Gastroesophageal sphincter (tissue), 4 donors: ENCODE measurements around the gene COIL. TPM values are rescaled to one million over a fixed set of nuclear protein-coding genes. Genes with fewer than 3 reads are reported as not detected.

Experiments
- ATAC-seq: fragments of 150-250 bp; one replicate; pipeline ENCODE4 v1.9.1; 2016; ENCODE audit warnings: mild to moderate bottlenecking, moderate library complexity
- H3K27ac ChIP-seq, 4 donors: fragments of 200-600 bp; sonication (generic) in 3 of 4; 1 replicate in 3 of 4; 2 replicates in 1 of 4; pipeline ENCODE4 v1.5.1; 2016 to 2019
- H3K27me3 ChIP-seq: fragments of 200-600 bp; sonication (generic); one replicate; pipeline ENCODE4 v1.5.1; 2019
- H3K36me3 ChIP-seq, 2 donors: fragments of 200-600 bp; sonication (generic); one replicate each; pipeline ENCODE4 v1.5.1; 2019; ENCODE audit warnings: control low read depth in 1 of 2
- H3K4me1 ChIP-seq, 3 donors: fragments of 200-600 bp; sonication (generic); 1 replicate in 2 of 3; 2 replicates in 1 of 3; pipeline ENCODE4 v1.5.1; 2016 to 2019; ENCODE audit warnings: control low read depth in 2 of 3
- H3K4me3 ChIP-seq, 2 donors: fragments of 200-600 bp; sonication (generic); one replicate each; pipeline ENCODE4 v1.5.1; 2019; ENCODE audit warnings: mild to moderate bottlenecking in 1 of 2, moderate library complexity in 1 of 2
- H3K9me3 ChIP-seq, 3 donors: fragments of 200-600 bp; sonication (generic); one replicate each; pipeline ENCODE4 v1.5.1; 2017 to 2019; ENCODE audit warnings: control low read depth in 2 of 3
- CTCF ChIP-seq, 4 experiments: fragments of 200-600 bp in 2 of 4; fragments of 450-650 bp in 2 of 4; sonication (generic) in 1 of 4; IDR thresholded peaks; one replicate each; pipeline ENCODE4 v1.5.1; 2017 to 2019; ENCODE audit warnings: antibody characterized with exemption in 4 of 4, mild to moderate bottlenecking in 2 of 4, moderate library complexity in 2 of 4
- EP300 ChIP-seq: sonication (generic); formaldehyde crosslinking; IDR thresholded peaks from one replicate; pipeline ENCODE4 v1.6.1; 2017; ENCODE audit warnings: antibody characterized with exemption, mild to moderate bottlenecking
- POLR2A ChIP-seq, 2 donors: fragments of 450-650 bp; IDR thresholded peaks; one replicate each; pipeline ENCODE4 v1.6.1; 2017; ENCODE audit warnings: antibody characterized with exemption in 2 of 2, mild to moderate bottlenecking in 2 of 2, moderate library complexity in 1 of 2
- POLR2AphosphoS5 ChIP-seq: sonication (generic); formaldehyde crosslinking; IDR thresholded peaks from one replicate; pipeline ENCODE4 v1.6.1; 2017; ENCODE audit warnings: antibody characterized with exemption
- WGBS, 2 donors: methylation state at CpG; one replicate each; pipeline ENCODE4 v1.1.5; 2018; ENCODE audit warnings: low coverage in 1 of 2; 5-methylcytosine and 5-hydroxymethylcytosine counted together
- total RNA-seq, 4 donors: library from RNA; depleted of rRNA; stranded (reverse); fragments of >200 nt; gene quantifications; one replicate each; pipeline ENCODE4 v1.1.0, GENCODE V29; 2016

COIL gene
- total RNA-seq, 4 donors from 2014 or later: 10.0 to 16.9 (median 10.9) TPM

- 89 to 98% methylated on average over 8 of the region's 14 CpGs for WGBS, 2 donors
- H3K9me3 ChIP-seq: no peaks in the 10 kb centered on the region
- peaks cover 0 to 100% of the 10 kb centered on the region in 2 donors for H3K36me3 ChIP-seq
- no peak overlapping the region for H3K27ac ChIP-seq
- no peak for TF ChIP-seq POLR2A (IDR thresholded peaks at IDR 0.05)
- TF ChIP-seq POLR2AphosphoS5: no peak
- no peak for TF ChIP-seq CTCF (IDR thresholded peaks at IDR 0.05)
- no peak for TF ChIP-seq EP300
- no peaks in the 10 kb centered on the region for H3K4me1 ChIP-seq
- no peak overlapping the region for H3K4me3 ChIP-seq
- ATAC-seq: no peak
- no peaks in the 10 kb centered on the region for H3K27me3 ChIP-seq
Observed at GRCh38 chr17:56897646-56898424, 63.0 kb downstream of the COIL start.

GRCh38 chr17:56896968-56897359, 63.9 kb downstream of the COIL start:
- Histone ChIP-seq H3K27ac (no peak overlapping the region), H3K36me3 (peaks cover 0 to 100% of the 10 kb centered on the region in 2 donors), H3K27me3 (no peaks in the 10 kb centered on the region), H3K4me3 (no peak overlapping the region), H3K9me3 (no peaks in the 10 kb centered on the region), H3K4me1 (no peaks in the 10 kb centered on the region)
- WGBS, 2 donors: 69 to 85% methylated on average over 2 of the region's 4 CpGs
- ATAC-seq: no peak
- TF ChIP-seq CTCF (IDR thresholded peaks at IDR 0.05) (no peak), EP300 (no peak), POLR2AphosphoS5 (no peak)

- no peaks in the 10 kb centered on the region for H3K4me1 ChIP-seq
- TF ChIP-seq EP300 (no peak), CTCF (IDR thresholded peaks at IDR 0.05) (no peak), POLR2A (IDR thresholded peaks at IDR 0.05) (no peak), POLR2AphosphoS5 (no peak)
- WGBS, 2 donors: 83% methylated on average over 2 to 3 of the region's 3 CpGs
Observed at GRCh38 chr17:56896217-56896967, 64.5 kb downstream of the COIL start.

GRCh38 chr17:56894859-56895455, 65.9 kb downstream of the COIL start:
- TF ChIP-seq CTCF (IDR thresholded peaks at IDR 0.05): no peak
- TF ChIP-seq POLR2A (IDR thresholded peaks at IDR 0.05): no peak
- no peak for TF ChIP-seq POLR2AphosphoS5
- no peak for TF ChIP-seq EP300
- no peak overlapping the region for H3K27ac ChIP-seq
- WGBS, 2 donors: 77 to 87% methylated on average over 12 to 13 of the region's 20 CpGs
- H3K4me1 ChIP-seq: no peaks in the 10 kb centered on the region
- H3K9me3 ChIP-seq: no peaks in the 10 kb centered on the region
- ATAC-seq: no peak
- H3K36me3 ChIP-seq: peaks cover 0 to 100% of the 10 kb centered on the region in 2 donors
- no peak overlapping the region for H3K4me3 ChIP-seq
- no peaks in the 10 kb centered on the region for H3K27me3 ChIP-seq

More at GRCh38 chr17:56896217-56896967, 64.5 kb downstream of the COIL start:
- no peaks in the 10 kb centered on the region for H3K9me3 ChIP-seq
- no peaks in the 10 kb centered on the region for H3K27me3 ChIP-seq
- ATAC-seq: no peak
- H3K4me3 ChIP-seq: no peak overlapping the region
- H3K27ac ChIP-seq: no peak overlapping the region
- H3K36me3 ChIP-seq: peaks cover 0 to 100% of the 10 kb centered on the region in 2 donors
